GM20000 (cell line): ENCODE data around the gene BTBD9.
A peak's percentile ranks its signal among the peaks of the same experiment; 100 is the strongest.
"Not testable (repeated sequence)": the region's sequence is repeated elsewhere in the genome, so short reads cannot be mapped to it uniquely, and the experiment has no call there.

Source experiments
- DNase-seq: peaks from one replicate; pipeline ENCODE4 v3.0.0; 2012; ENCODE audit warnings: low spot score
- TF ChIP-seq, protein P1 (sequence below): IDR thresholded peaks from 2 replicates; pipeline ENCODE4 v1.5.1; 2012; ENCODE audit warnings: mild to moderate bottlenecking, control low read depth; ENCODE audit errors: extremely low read depth, missing control alignments

Gene BTBD9

DNA sequence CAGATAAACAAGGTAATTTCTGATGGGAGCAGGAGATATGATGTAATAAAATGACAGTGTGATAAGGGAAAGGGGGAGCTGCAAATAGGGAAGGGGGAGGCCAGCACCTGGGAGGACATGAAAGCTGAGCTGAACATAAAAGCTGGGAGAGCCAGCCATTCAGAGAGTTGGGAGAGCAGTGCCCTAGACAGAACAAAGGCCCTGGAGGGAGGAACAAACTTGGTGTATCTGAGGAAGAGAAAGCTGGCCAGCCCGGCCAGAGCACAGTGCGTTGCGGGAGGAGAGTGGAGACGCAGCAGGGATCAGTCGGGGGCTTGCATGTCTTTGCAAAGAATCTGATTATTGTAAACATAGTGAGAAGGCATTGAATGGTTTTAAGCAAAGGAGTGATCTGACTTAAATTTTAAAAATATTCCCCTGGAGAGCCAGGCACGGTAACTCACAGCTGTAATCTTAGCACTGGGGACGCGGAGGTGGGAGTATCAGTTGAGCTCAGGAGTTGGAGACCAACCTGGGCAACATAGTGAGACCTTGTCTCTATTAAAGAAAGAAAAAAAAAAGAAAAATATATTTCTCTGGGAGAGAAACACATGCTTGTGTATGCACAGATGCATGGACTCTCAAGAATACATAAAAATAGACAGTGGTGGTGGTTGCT lies 502.0 kb downstream of the BTBD9 start:
- TF ChIP-seq, protein P1, sequence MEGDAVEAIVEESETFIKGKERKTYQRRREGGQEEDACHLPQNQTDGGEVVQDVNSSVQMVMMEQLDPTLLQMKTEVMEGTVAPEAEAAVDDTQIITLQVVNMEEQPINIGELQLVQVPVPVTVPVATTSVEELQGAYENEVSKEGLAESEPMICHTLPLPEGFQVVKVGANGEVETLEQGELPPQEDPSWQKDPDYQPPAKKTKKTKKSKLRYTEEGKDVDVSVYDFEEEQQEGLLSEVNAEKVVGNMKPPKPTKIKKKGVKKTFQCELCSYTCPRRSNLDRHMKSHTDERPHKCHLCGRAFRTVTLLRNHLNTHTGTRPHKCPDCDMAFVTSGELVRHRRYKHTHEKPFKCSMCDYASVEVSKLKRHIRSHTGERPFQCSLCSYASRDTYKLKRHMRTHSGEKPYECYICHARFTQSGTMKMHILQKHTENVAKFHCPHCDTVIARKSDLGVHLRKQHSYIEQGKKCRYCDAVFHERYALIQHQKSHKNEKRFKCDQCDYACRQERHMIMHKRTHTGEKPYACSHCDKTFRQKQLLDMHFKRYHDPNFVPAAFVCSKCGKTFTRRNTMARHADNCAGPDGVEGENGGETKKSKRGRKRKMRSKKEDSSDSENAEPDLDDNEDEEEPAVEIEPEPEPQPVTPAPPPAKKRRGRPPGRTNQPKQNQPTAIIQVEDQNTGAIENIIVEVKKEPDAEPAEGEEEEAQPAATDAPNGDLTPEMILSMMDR: no peak
- no peak for DNase-seq

- TF ChIP-seq, protein P1: no peak
- no peak for DNase-seq
Measured at GRCh38 chr6:38136547-38136946, 503.2 kb downstream of the BTBD9 start.

- DNase-seq: no peak
- TF ChIP-seq, protein P1: no peak
Measured at GRCh38 chr6:38134704-38135088, 505.0 kb downstream of the BTBD9 start.

GRCh38 chr6:38133932-38134703 lies 505.6 kb downstream of the BTBD9 start:
- TF ChIP-seq, protein P1: no peak
- no peak for DNase-seq

- TF ChIP-seq, protein P1: no peak
- peak; percentile 27 for DNase-seq
Measured at GRCh38 chr6:38131527-38131965, 508.2 kb downstream of the BTBD9 start.

- TF ChIP-seq, protein P1: no peak
- DNase-seq: no peak
Measured at GRCh38 chr6:38127284-38127683, 512.4 kb downstream of the BTBD9 start.

GRCh38 chr6:38124224-38124926 lies 515.4 kb downstream of the BTBD9 start:
- DNase-seq: not testable (repeated sequence)
